ENCODE results near the gene CAMK2D. TPM values are rescaled to one million over a fixed set of nuclear protein-coding genes. Genes with fewer than 3 reads are reported as not detected.

The CAMK2D gene
- total RNA-seq, 1 experiment from 2014 or later: 7.1 TPM

- Histone ChIP-seq H3K4me3 (no peak overlapping the region), H3F3A (ENCODE audit: insufficient read depth, low read depth) (no peaks in the 10 kb centered on the region), H3K9me2 (ENCODE audit: insufficient read depth) (no peaks in the 10 kb centered on the region), H3K36me3 (ENCODE audit: low read depth) (no peaks in the 10 kb centered on the region), H3K4me1 (replicated peaks; ENCODE audit: insufficient read depth) (no peaks in the 10 kb centered on the region), H3K27ac (no peak overlapping the region), H3K4me2 (no peak overlapping the region), H4K20me1 (ENCODE audit: insufficient read depth) (no peaks in the 10 kb centered on the region), H3K9me3 (ENCODE audit: insufficient read depth, low read depth) (no peaks in the 10 kb centered on the region), H3K27me3 (ENCODE audit: insufficient read depth, low read depth) (no peaks in the 10 kb centered on the region), H3K79me2 (ENCODE audit: low read depth) (no peaks in the 10 kb centered on the region), H2AFZ (no peak overlapping the region)
- intact Hi-C loops (cut with micrococcal nuclease; ENCODE audit: unreplicated experiment): no loop called here
- no peak for DNase-seq
- ChIA-PET CTCF (no interaction called here), POLR2A (ENCODE audit: unreplicated experiment) (no interaction called here)
- TF ChIP-seq CTCF (conservative IDR thresholded peaks at IDR 0.05) (no peak), EZH2 (IDR thresholded peaks at IDR 0.05; ENCODE audit: low read depth) (no peak)
- no TSS peak for BruUV-seq (replicated peaks)
Measured at GRCh38 chr4:113404167-113404571, 357.4 kb downstream of the CAMK2D start.

Other genes starting within 250 kb of the CAMK2D start
- 0.55 and 1.3 TPM in 2 replicates for gene ARSJ, start 217.9 kb upstream of the CAMK2D start, total RNA-seq (2021)

All from PC-9 (cell line).